Fibroblast of upper back skin (primary cell): Measurements from ENCODE around the gene LDLRAD4.
A peak's percentile ranks its signal among the peaks of the same experiment; 100 is the strongest.

Experiments used
- DNase-seq: peaks from one replicate; pipeline ENCODE4 v3.0.0-alpha.2; 2013

The LDLRAD4 gene

DNA sequence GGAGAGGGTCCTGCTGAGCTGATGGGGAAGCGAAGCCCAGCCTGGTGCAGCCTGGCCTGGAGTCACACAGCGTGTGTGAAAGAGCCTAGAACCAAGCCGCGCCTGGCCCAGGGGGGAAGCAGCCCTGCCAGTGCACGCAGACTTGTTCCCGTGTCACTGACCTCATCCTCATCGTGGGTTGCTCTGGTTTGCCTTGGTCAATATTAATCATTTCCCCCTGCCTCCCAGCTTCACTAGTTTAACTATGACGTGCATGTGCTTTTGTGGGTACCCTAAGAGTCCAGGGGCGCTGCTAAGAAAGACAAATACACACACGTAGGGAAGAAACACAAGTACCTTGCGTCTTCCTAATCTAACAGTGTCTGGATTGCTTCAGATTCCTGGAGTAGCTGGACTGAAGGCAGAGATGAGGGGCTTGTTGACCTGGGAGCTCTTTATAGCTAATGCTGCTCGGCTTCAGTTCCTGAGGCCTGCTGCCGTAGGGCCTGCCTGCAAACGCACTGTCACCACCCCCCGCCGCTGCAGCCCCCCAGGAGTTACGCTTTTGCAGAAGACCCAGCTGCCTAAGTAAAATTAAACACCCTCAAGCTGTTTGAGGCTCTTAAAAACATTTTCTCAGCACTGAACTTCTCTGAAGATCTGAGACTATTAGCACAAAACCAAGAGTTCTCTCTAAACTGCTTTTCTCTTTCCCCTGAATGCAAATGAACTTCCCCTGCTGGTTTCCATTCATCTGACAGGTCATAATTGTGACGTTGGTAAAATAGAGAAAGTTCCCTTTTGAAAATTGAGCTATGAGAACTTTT is 348.6 kb downstream of the LDLRAD4 start:
- DNase-seq, result no peak

DNA sequence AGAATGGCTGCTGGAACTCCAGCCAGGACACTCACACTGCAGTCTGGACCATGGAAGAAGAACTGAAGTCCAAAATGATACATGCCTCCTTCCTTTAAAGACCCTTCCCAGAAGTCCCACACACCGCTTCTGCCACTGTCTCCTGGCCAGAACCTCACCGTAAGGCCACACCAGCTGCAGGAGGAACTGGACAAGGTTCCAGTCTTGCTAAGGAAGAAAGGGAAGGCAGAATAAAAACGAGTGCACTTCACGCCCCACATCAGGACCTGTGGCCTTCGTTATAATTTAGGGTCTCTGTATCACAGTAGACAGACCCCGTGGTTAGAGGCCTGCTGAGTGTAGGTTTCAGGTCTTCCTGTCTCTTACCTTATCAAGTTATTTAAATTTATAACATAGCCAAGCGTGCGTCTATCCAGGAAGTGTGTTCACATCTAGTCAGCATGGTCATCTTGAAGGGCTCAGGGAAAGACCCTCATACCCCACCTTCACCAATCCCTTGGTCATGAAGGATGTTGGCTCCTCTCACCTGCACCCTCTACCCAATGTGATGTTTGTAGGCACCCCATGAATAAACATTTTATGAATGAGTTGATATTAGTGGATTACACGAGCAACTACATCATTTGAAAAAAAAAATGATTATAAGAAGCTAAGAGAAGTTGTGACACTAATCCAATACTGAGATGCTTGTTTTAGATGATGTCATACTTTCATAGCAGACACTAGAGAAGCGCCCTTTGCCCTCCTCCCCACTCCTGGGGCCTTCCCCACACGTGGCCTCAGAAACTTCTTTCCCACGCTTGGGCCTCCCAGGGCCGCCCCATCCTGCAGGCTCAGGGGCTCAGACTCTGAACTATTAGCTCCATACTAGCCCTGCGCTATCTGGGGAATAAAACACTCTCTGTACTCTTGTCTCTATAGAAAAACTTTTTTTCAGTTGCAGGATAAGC is 350.2 kb downstream of the LDLRAD4 start:
- DNase-seq, result no peak

DNA sequence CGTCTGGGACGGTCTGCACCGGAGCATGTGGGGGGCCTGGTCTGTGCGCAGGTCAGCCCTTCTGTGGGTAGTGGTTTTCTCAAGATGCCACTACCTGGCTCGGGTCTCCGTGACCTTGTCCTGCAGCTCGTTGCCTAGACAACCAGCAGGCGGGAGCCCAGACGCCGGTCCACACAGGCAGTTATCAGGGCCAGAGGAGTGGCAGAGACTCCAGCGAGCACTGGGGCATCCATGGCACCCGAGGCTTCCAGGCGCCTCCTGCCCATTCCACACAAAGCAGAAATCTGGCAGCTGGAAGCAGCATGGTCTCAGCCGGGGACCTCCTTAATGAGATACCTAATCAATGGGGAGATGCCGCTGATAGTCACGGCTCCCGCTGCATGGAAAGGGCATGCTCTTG is 351.7 kb downstream of the LDLRAD4 start:
- no peak for DNase-seq

- DNase-seq, result peak; percentile 44
Measured at GRCh38 chr18:13570856-13571495, 352.4 kb downstream of the LDLRAD4 start.

GRCh38 chr18:13572148-13572547 is 353.6 kb downstream of the LDLRAD4 start:
- DNase-seq, result no peak

DNA sequence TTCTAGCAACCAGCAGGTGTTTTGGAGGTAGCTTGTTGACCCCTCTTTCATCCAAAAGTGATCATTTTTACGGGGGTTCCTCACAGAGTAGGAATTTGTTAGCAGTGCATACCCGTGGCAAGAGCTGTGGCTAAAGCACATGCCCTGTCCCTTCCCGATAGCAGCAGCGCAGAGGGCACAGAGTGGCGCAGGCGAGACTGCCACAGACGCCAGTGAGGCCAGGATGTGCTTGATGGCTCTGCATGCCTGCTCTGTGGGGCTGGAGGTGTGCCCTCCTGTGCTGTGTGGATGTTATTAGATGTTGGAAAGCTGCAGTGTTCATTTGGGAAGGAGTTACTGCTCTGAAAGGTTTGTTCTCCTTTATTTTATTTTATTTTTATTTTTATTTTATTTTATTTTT is 354.2 kb downstream of the LDLRAD4 start:
- DNase-seq, result no peak

GRCh38 chr18:13573750-13574149 is 355.2 kb downstream of the LDLRAD4 start:
- DNase-seq, result no peak

- no peak for DNase-seq
Measured at GRCh38 chr18:13574355-13574754, 355.8 kb downstream of the LDLRAD4 start.

GRCh38 chr18:13574761-13575160 is 356.2 kb downstream of the LDLRAD4 start:
- DNase-seq, result no peak

- no peak for DNase-seq
Measured at GRCh38 chr18:13576598-13576997, 358.0 kb downstream of the LDLRAD4 start.

GRCh38 chr18:13577091-13577697 is 358.6 kb downstream of the LDLRAD4 start:
- DNase-seq, result peak; percentile 60

DNA sequence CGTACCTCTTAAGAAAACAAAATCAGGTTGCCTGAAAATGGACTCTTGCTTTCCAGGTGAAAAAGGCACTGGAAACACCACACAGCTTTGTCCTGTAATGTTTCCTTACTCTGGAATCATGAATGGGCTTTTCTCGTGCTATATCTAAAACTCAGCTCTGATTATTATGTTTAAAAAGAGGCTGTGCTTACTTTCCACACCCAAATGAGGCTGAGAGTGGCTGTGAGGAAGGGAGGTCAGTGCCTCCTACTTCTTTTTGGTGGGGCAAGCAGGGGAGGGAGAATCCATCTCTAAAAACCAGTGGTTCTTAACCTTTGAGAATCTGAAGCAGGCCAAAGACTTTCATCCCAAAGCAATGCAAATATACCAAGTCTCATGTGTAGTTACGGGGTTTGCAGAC is 359.2 kb downstream of the LDLRAD4 start:
- no peak for DNase-seq

- DNase-seq, result no peak
Measured at GRCh38 chr18:13578400-13578799, 359.8 kb downstream of the LDLRAD4 start.

- no peak for DNase-seq
Measured at GRCh38 chr18:13579874-13580273, 361.3 kb downstream of the LDLRAD4 start.

GRCh38 chr18:13580351-13580750 is 361.8 kb downstream of the LDLRAD4 start:
- DNase-seq, result no peak

DNA sequence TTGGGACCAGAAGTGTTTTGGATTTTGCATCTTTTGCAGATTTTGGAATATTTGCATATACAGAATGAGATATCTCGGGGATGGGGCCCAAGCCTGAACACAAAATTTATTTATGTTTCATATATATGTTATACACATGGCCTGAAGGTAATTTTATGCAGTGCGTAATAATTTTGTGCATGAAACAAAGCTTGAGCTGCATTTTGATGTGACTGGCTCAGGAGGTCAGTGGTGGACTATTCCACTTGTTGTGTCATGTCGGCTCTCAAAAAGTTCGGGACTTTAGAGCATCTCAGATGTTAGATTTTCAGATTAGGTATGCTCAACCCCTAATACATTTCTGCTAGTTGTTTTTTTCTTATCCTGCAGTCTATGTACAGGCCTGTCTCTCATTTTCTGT is 362.4 kb downstream of the LDLRAD4 start:
- no peak for DNase-seq

DNA sequence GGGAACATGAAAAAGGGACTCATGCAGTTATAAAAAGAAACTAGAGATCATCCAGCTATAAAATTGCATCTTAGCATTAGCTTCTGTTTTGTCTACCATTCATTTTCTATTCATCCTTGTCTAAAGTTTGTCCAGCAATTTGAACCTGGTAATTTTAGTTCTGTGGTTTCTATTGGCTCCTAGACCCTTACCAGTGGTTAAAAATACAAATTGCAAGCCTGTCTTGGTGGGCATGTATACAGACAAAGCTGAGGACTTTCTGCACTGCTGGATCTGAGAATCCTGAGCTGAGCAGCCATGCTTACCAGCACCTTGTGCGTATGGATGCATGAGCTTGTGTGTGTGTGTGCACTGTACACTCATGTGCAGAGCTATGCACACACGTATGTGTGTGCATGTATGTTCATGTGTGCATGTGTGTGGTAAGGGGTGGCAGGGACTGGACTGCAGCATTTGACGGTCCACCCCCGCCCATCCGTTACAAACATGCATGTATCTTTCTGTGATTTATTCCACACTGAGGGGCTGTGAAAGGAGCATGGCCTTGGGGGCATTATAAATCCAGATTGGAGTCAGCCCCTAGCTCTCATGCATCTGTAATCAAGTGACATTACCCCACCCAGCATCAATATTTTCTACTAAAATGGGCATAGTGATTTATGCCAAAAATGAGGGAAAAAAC is 363.1 kb downstream of the LDLRAD4 start:
- no peak for DNase-seq

GRCh38 chr18:13582178-13582670 is 363.7 kb downstream of the LDLRAD4 start:
- DNase-seq, result no peak

- no peak for DNase-seq
Measured at GRCh38 chr18:13583576-13584550, 365.3 kb downstream of the LDLRAD4 start.

DNA sequence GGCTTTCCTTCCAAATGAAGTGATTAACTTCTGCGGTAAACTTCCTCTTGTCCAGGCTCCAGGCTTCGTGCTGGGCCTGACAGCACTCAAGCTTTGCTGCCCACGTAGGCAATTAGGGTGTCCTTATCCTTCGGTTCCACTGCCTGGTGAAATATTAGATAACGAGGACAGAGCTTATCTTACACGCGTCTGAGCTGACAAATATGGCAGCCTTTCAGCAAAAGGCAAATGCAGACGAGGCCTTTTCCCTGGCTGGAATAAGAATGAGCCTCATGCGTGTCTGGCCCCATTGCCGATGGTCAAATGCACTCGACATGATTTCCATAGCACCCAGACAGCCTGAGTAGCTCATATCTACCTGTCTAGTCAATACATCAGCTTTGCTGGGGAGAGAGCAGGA is 366.3 kb downstream of the LDLRAD4 start:
- no peak for DNase-seq
